Neural cell (in vitro differentiated cells): ENCODE results near the gene VARS1.

ENCODE experiments used
- EP300 ChIP-seq: fragments of 450-650 bp; conservative IDR thresholded peaks from 2 replicates; pipeline ENCODE4 v1.6.1; 2014; ENCODE audit warnings: antibody characterized with exemption, mild to moderate bottlenecking, moderate library complexity; ENCODE audit not compliant: poor library complexity, severe bottlenecking
- EZH2 ChIP-seq: fragments of 200-600, 300-800 bp; shearing (Covaris generic), sonication (generic); IDR thresholded peaks from 2 replicates; pipeline ENCODE4 v1.6.1; 2014; ENCODE audit warnings: antibody characterized with exemption, low read length, borderline replicate concordance, mild to moderate bottlenecking; ENCODE audit not compliant: insufficient read depth, poor library complexity, severe bottlenecking
- MXI1 ChIP-seq: fragments of 450-650 bp; conservative IDR thresholded peaks from 2 replicates; pipeline ENCODE4 v1.6.1; 2014; ENCODE audit warnings: antibody characterized with exemption, mild to moderate bottlenecking; ENCODE audit not compliant: poor library complexity, severe bottlenecking
- POLR2AphosphoS5 ChIP-seq: IDR thresholded peaks from 2 replicates; pipeline ENCODE4 v1.6.1; 2012
- SMC3 ChIP-seq: fragments of 450-650 bp; conservative IDR thresholded peaks from 2 replicates; pipeline ENCODE4 v1.6.1; 2014; ENCODE audit warnings: antibody characterized with exemption, mild to moderate bottlenecking, moderate library complexity; ENCODE audit not compliant: poor library complexity
- TAF1 ChIP-seq: IDR thresholded peaks from 2 replicates; pipeline ENCODE4 v1.6.1; 2012; ENCODE audit warnings: low read depth
- TF ChIP-seq, protein P1 (sequence below): fragments of 450-650 bp; IDR thresholded peaks from 2 replicates; pipeline ENCODE4 v1.5.1; 2014; ENCODE audit warnings: antibody characterized with exemption, mild to moderate bottlenecking, moderate library complexity; ENCODE audit not compliant: poor library complexity, severe bottlenecking
- TF ChIP-seq, protein P2 (sequence below): IDR thresholded peaks from 2 replicates; pipeline ENCODE4 v1.6.1; 2012; ENCODE audit warnings: borderline replicate concordance

DNA sequence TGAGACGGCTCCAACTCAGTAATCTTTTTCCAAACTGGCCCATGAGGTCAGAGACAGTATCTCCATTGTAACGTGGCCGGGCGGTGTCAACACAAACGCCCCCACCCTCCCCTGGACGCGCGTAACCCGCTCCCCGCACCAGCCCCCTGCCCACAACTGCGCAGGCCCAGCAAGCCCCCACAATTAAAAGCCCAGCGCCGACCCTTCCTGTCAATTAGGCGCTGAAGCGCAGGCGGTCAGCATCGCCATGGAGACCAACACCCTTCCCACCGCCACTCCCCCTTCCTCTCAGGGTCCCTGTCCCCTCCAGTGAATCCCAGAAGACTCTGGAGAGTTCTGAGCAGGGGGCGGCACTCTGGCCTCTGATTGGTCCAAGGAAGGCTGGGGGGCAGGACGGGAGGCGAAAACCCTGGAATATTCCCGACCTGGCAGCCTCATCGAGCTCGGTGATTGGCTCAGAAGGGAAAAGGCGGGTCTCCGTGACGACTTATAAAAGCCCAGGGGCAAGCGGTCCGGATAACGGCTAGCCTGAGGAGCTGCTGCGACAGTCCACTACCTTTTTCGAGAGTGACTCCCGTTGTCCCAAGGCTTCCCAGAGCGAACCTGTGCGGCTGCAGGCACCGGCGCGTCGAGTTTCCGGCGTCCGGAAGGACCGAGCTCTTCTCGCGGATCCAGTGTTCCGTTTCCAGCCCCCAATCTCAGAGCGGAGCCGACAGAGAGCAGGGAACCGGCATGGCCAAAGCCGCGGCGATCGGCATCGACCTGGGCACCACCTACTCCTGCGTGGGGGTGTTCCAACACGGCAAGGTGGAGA lies 19.7 kb upstream of the VARS1 start, which contains the start of the genes HSPA1A and HSPA1L:
- TF ChIP-seq MXI1 (no peak), EZH2 (no peak), POLR2AphosphoS5 (peak; percentile 87), EP300 (no peak), SMC3 (no peak), TAF1 (no peak)
- TF ChIP-seq, protein P1, sequence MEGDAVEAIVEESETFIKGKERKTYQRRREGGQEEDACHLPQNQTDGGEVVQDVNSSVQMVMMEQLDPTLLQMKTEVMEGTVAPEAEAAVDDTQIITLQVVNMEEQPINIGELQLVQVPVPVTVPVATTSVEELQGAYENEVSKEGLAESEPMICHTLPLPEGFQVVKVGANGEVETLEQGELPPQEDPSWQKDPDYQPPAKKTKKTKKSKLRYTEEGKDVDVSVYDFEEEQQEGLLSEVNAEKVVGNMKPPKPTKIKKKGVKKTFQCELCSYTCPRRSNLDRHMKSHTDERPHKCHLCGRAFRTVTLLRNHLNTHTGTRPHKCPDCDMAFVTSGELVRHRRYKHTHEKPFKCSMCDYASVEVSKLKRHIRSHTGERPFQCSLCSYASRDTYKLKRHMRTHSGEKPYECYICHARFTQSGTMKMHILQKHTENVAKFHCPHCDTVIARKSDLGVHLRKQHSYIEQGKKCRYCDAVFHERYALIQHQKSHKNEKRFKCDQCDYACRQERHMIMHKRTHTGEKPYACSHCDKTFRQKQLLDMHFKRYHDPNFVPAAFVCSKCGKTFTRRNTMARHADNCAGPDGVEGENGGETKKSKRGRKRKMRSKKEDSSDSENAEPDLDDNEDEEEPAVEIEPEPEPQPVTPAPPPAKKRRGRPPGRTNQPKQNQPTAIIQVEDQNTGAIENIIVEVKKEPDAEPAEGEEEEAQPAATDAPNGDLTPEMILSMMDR: no peak
- TF ChIP-seq, protein P2, sequence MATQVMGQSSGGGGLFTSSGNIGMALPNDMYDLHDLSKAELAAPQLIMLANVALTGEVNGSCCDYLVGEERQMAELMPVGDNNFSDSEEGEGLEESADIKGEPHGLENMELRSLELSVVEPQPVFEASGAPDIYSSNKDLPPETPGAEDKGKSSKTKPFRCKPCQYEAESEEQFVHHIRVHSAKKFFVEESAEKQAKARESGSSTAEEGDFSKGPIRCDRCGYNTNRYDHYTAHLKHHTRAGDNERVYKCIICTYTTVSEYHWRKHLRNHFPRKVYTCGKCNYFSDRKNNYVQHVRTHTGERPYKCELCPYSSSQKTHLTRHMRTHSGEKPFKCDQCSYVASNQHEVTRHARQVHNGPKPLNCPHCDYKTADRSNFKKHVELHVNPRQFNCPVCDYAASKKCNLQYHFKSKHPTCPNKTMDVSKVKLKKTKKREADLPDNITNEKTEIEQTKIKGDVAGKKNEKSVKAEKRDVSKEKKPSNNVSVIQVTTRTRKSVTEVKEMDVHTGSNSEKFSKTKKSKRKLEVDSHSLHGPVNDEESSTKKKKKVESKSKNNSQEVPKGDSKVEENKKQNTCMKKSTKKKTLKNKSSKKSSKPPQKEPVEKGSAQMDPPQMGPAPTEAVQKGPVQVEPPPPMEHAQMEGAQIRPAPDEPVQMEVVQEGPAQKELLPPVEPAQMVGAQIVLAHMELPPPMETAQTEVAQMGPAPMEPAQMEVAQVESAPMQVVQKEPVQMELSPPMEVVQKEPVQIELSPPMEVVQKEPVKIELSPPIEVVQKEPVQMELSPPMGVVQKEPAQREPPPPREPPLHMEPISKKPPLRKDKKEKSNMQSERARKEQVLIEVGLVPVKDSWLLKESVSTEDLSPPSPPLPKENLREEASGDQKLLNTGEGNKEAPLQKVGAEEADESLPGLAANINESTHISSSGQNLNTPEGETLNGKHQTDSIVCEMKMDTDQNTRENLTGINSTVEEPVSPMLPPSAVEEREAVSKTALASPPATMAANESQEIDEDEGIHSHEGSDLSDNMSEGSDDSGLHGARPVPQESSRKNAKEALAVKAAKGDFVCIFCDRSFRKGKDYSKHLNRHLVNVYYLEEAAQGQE: peak; percentile 20
